Adrenal gland (tissue), 5 donors: ENCODE measurements around the gene HS3ST1.

Experiments used
- CTCF ChIP-seq, 6 experiments: fragments of 450-650 bp in 4 of 6; fragments of 200-600 bp in 2 of 6; sonication (generic) in 1 of 6; IDR thresholded peaks; 1 replicate in 5 of 6; 2 replicates in 1 of 6; pipeline versions ENCODE4 v1.5.1 to v1.8.0; 2016 to 2021; ENCODE audit warnings: antibody characterized with exemption in 6 of 6, mild to moderate bottlenecking in 2 of 6, moderate library complexity in 1 of 6
- POLR2A ChIP-seq, 2 donors: fragments of 450-650 bp; IDR thresholded peaks; one replicate each; pipeline ENCODE4 v1.6.1; 2017; ENCODE audit warnings: antibody characterized with exemption in 2 of 2, mild to moderate bottlenecking in 2 of 2, moderate library complexity in 1 of 2
- donor health status: DM: no; HTN: no; CAD: no.

- no peak for TF ChIP-seq CTCF (IDR thresholded peaks at IDR 0.05)
- no peak for TF ChIP-seq POLR2A (IDR thresholded peaks at IDR 0.05)
These were observed 8.4 kb downstream of the HS3ST1 start for GRCh38 chr4:11420327-11420726.
